Measurements from ENCODE around the gene CCT7.

DNA sequence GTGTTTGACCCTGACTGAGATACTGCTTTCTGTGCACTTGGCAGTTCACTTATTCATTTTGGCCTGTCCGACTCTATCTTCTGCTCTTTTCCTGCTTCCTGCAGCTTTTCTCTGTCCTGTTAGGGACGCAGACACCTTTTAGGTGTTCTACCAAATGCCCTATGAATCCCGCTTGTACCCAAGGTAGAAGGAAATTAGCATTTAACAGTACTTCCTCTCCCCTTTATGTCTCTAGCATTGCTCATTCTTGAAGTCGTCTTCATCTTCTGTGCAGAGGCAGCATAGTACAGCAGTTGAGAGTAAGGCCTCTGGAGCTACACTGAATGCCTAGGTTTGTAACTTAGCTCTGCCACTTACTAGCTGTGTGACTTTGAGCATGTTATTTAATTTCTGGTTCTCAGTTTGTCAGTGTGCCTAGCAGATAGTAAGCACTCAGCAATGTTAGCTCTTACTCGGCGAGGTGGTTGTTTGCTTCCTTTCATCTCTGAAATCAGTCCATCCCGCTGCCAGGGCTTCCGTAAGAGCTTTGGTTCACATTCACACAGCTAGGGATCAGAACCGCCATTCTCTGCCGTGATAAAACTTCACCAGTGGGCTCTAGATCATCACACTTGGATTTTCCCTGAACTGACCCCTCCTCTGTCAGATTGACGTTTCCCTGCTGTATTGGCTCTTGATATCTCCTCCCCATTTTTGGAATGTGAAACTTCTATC lies 1.4 kb downstream of the CCT7 start:
- TF ChIP-seq, protein P1, sequence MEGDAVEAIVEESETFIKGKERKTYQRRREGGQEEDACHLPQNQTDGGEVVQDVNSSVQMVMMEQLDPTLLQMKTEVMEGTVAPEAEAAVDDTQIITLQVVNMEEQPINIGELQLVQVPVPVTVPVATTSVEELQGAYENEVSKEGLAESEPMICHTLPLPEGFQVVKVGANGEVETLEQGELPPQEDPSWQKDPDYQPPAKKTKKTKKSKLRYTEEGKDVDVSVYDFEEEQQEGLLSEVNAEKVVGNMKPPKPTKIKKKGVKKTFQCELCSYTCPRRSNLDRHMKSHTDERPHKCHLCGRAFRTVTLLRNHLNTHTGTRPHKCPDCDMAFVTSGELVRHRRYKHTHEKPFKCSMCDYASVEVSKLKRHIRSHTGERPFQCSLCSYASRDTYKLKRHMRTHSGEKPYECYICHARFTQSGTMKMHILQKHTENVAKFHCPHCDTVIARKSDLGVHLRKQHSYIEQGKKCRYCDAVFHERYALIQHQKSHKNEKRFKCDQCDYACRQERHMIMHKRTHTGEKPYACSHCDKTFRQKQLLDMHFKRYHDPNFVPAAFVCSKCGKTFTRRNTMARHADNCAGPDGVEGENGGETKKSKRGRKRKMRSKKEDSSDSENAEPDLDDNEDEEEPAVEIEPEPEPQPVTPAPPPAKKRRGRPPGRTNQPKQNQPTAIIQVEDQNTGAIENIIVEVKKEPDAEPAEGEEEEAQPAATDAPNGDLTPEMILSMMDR (conservative IDR thresholded peaks at IDR 0.05; ENCODE audit: low read depth in 2 of 2) = no peak
- TF ChIP-seq POLR2AphosphoS5 (IDR thresholded peaks at IDR 0.05; ENCODE audit: low read depth) = no peak
- TF ChIP-seq EZH2phosphoT487 (IDR thresholded peaks at IDR 0.05; ENCODE audit: unreplicated experiment) = no peak
- TF ChIP-seq EZH2 (IDR thresholded peaks at IDR 0.05; ENCODE audit: low read depth, unreplicated experiment) = no peak
- TF ChIP-seq, protein P2, sequence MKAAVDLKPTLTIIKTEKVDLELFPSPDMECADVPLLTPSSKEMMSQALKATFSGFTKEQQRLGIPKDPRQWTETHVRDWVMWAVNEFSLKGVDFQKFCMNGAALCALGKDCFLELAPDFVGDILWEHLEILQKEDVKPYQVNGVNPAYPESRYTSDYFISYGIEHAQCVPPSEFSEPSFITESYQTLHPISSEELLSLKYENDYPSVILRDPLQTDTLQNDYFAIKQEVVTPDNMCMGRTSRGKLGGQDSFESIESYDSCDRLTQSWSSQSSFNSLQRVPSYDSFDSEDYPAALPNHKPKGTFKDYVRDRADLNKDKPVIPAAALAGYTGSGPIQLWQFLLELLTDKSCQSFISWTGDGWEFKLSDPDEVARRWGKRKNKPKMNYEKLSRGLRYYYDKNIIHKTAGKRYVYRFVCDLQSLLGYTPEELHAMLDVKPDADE (IDR thresholded peaks at IDR 0.05) = no peak
- TF ChIP-seq, protein P3, sequence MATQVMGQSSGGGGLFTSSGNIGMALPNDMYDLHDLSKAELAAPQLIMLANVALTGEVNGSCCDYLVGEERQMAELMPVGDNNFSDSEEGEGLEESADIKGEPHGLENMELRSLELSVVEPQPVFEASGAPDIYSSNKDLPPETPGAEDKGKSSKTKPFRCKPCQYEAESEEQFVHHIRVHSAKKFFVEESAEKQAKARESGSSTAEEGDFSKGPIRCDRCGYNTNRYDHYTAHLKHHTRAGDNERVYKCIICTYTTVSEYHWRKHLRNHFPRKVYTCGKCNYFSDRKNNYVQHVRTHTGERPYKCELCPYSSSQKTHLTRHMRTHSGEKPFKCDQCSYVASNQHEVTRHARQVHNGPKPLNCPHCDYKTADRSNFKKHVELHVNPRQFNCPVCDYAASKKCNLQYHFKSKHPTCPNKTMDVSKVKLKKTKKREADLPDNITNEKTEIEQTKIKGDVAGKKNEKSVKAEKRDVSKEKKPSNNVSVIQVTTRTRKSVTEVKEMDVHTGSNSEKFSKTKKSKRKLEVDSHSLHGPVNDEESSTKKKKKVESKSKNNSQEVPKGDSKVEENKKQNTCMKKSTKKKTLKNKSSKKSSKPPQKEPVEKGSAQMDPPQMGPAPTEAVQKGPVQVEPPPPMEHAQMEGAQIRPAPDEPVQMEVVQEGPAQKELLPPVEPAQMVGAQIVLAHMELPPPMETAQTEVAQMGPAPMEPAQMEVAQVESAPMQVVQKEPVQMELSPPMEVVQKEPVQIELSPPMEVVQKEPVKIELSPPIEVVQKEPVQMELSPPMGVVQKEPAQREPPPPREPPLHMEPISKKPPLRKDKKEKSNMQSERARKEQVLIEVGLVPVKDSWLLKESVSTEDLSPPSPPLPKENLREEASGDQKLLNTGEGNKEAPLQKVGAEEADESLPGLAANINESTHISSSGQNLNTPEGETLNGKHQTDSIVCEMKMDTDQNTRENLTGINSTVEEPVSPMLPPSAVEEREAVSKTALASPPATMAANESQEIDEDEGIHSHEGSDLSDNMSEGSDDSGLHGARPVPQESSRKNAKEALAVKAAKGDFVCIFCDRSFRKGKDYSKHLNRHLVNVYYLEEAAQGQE (IDR thresholded peaks at IDR 0.05; ENCODE audit: unreplicated experiment) = no peak
- TF ChIP-seq CREB1 (CRISPR knock-in tag; IDR thresholded peaks at IDR 0.05; ENCODE audit: low read depth) = no peak
- no peak for TF ChIP-seq STAT1 (IDR thresholded peaks at IDR 0.05; ENCODE audit: unreplicated experiment)
